HepG2 (cell line): ENCODE data around the gene DPP3. TPM values are rescaled to one million over a fixed set of nuclear protein-coding genes. Genes with fewer than 3 reads are reported as not detected.

Experiments used
- ISX ChIP-seq: sonication (generic); formaldehyde crosslinking; conservative IDR thresholded peaks from 2 replicates; pipeline ENCODE4 v1.5.0; 2020; ENCODE audit warnings: missing genetic modification reagents
- KAT7 ChIP-seq: IDR thresholded peaks from 2 replicates; pipeline ENCODE4 v1.6.1; 2018; ENCODE audit warnings: borderline replicate concordance, missing compliant biosample characterization
- MATR3 ChIP-seq: sonication (generic); formaldehyde crosslinking; IDR thresholded peaks from 2 replicates; pipeline ENCODE4 v1.4.0; 2020; ENCODE audit warnings: missing genetic modification reagents
- NFIC ChIP-seq: IDR thresholded peaks from 2 replicates; pipeline ENCODE4 v1.6.1; 2012; ENCODE audit warnings: mild to moderate bottlenecking, low read length, inconsistent platforms
- RCOR2 ChIP-seq: IDR thresholded peaks from 2 replicates; pipeline ENCODE4 v1.6.1; 2016; ENCODE audit warnings: missing biosample characterization, missing genetic modification reagents
- SP140L ChIP-seq: sonication (generic); formaldehyde crosslinking; IDR thresholded peaks from 2 replicates; pipeline ENCODE4 v1.4.0; 2020; ENCODE audit warnings: missing genetic modification reagents, borderline replicate concordance
- TEAD2 ChIP-seq: sonication (generic); formaldehyde crosslinking; IDR thresholded peaks from 2 replicates; pipeline ENCODE4 v1.9.0; 2021; ENCODE audit warnings: missing genetic modification reagents
- TOPORS ChIP-seq: sonication (generic); formaldehyde crosslinking; IDR thresholded peaks from 2 replicates; pipeline ENCODE4 v1.8.0; 2023; ENCODE audit warnings: mild to moderate bottlenecking, missing genetic modification reagents
- TRAFD1 ChIP-seq: sonication (generic); formaldehyde crosslinking; IDR thresholded peaks from 2 replicates; pipeline ENCODE4 v1.5.1; 2020; ENCODE audit warnings: missing genetic modification reagents, mild to moderate bottlenecking, borderline replicate concordance
- U2AF2 ChIP-seq: fragments of 200-400 bp; formaldehyde crosslinking; IDR thresholded peaks from 2 replicates; pipeline ENCODE4 v1.6.1; 2017; ENCODE audit warnings: low read depth, mild to moderate bottlenecking, low read length
- ZBTB1 ChIP-seq: sonication (generic); formaldehyde crosslinking; IDR thresholded peaks from 2 replicates; pipeline ENCODE4 v1.4.0; 2020; ENCODE audit warnings: missing genetic modification reagents, borderline replicate concordance
- ZBTB34 ChIP-seq: sonication (generic); formaldehyde crosslinking; IDR thresholded peaks from 2 replicates; pipeline ENCODE4 v1.8.0; 2022; ENCODE audit warnings: mild to moderate bottlenecking, missing genetic modification reagents
- ZFP36L2 ChIP-seq: sonication (generic); formaldehyde crosslinking; IDR thresholded peaks from 2 replicates; pipeline ENCODE4 v1.4.0; 2020; ENCODE audit warnings: missing genetic modification reagents
- ZKSCAN8 ChIP-seq: IDR thresholded peaks from 2 replicates; pipeline ENCODE4 v1.6.1; 2016; ENCODE audit warnings: borderline replicate concordance, missing genetic modification reagents, missing compliant biosample characterization
- ZNF292 ChIP-seq: sonication (generic); formaldehyde crosslinking; IDR thresholded peaks from 2 replicates; pipeline ENCODE4 v1.8.1; 2022; ENCODE audit warnings: mild to moderate bottlenecking, low read depth, missing genetic modification reagents, borderline replicate concordance
- ZNF629 ChIP-seq: sonication (generic); formaldehyde crosslinking; conservative IDR thresholded peaks from 2 replicates; pipeline ENCODE4 v1.5.0; 2020; ENCODE audit warnings: missing genetic modification reagents
- ZNF740 ChIP-seq: sonication (generic); formaldehyde crosslinking; IDR thresholded peaks from 2 replicates; pipeline ENCODE4 v1.4.0; 2020; ENCODE audit warnings: missing genetic modification reagents
- polyA plus RNA-seq, 8 experiments: library from polyadenylated mRNA; depleted of rRNA in 3 of 8; stranded (reverse) in 7 of 8; unstranded in 1 of 8; fragments of >200 nt; fragmentation: Illumina TruSeq in 4 of 8; extraction: Trizol in 4 of 8; gene quantifications; 2 replicates each; pipeline versions ENCODE4 v1.2.1 to v1.2.3, GENCODE V29; 2011 to 2016; ENCODE audit warnings: low read depth in 4 of 8, missing spikeins in 1 of 8, mixed read lengths in 1 of 8; ENCODE audit not compliant: insufficient read depth in 1 of 8
- total RNA-seq, 5 experiments: library from RNA; depleted of rRNA; stranded (reverse); fragments of >200 nt; fragmentation: Illumina TruSeq; extraction: Trizol; gene quantifications; 2 replicates each; pipeline ENCODE4 v1.2.3, GENCODE V29; 2016; ENCODE audit warnings: low read depth in 1 of 5
- TF ChIP-seq, protein P1 (sequence below): sonication (generic); formaldehyde crosslinking; IDR thresholded peaks from 2 replicates; pipeline ENCODE4 v1.4.0; 2020; ENCODE audit warnings: missing genetic modification reagents, mild to moderate bottlenecking, borderline replicate concordance
- TF ChIP-seq, protein P2 (sequence below): sonication (generic); formaldehyde crosslinking; IDR thresholded peaks from 2 replicates; pipeline ENCODE4 v1.5.0; 2020; ENCODE audit warnings: mild to moderate bottlenecking, missing genetic modification reagents
- TF ChIP-seq, protein P3 (sequence below): sonication (generic); formaldehyde crosslinking; IDR thresholded peaks from 2 replicates; pipeline ENCODE4 v1.8.0; 2022; ENCODE audit warnings: missing genetic modification reagents, mild to moderate bottlenecking, moderate library complexity, borderline replicate concordance

DPP3 gene
- total and polyA plus RNA-seq, 2 of the 13 experiments (the other 11 are each of a cell fraction or from before 2014, with no cell fraction given): 38.4 to 59.8 TPM

DNA sequence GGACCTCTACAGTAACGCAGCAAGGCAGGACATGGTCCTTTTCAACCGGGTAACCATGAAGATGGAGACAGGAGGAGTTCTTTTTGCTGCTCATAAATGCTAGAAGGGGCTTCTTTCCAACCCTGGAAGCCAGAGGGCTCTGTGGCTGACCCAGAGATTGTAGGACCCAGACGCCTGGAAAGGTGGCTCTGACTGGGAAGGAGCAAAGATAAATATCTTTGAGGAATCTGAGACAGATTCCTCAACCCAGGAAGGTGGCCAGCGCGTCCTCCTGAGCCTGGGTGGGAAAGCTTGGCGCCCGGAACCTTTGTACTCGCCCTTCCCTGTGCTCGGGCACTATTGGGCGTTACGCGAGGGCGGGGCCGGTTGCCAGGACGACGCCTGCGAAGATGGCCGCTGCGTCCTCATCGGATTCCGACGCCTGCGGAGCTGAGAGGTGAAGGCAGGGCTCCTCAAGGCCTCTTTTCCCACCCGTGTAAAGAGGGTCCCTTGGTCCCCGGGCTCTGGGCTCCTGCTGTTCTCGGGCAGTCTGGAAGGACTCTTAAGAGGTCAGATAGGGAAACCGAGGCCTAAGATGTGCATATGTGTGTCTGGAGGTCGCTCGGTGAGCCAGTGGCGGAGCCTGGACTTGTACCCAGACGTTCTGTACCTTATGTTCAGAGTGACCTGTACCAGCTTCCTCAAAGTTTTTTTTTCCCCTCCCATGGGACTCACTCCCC lies 30.2 kb downstream of the DPP3 start, which contains the start of gene BBS1 (continued):
- TF ChIP-seq U2AF2 (peak; percentile 98), ZBTB34 (CRISPR knock-in tag) (no peak), MATR3 (CRISPR knock-in tag) (no peak), ZKSCAN8 (CRISPR knock-in tag) (no peak), TEAD2 (CRISPR knock-in tag) (no peak), TRAFD1 (CRISPR knock-in tag) (no peak), ZNF292 (CRISPR knock-in tag) (no peak), TOPORS (no peak), ZFP36L2 (no peak), KAT7 (CRISPR knock-in tag) (peak; percentile 73; the same call in 1 of the 2 replicates), ZNF740 (no peak), RCOR2 (CRISPR knock-in tag) (0 out of 2 replicates have a peak, but pooled peaks have one; percentile 41), ZNF629 (CRISPR knock-in tag) (0 out of 2 replicates have a peak, but pooled peaks have one; percentile 29), ZBTB1 (CRISPR knock-in tag) (no peak), NFIC (no peak), ISX (no peak), SP140L (no peak)
- TF ChIP-seq, protein P1, sequence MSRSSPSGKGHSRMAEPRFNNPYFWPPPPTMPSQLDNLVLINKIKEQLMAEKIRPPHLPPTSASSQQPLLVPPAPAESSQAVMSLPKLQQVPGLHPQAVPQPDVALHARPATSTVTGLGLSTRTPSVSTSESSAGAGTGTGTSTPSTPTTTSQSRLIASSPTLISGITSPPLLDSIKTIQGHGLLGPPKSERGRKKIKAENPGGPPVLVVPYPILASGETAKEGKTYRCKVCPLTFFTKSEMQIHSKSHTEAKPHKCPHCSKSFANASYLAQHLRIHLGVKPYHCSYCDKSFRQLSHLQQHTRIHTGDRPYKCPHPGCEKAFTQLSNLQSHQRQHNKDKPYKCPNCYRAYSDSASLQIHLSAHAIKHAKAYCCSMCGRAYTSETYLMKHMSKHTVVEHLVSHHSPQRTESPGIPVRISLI (CRISPR knock-in tag): no peak
- TF ChIP-seq, protein P2, sequence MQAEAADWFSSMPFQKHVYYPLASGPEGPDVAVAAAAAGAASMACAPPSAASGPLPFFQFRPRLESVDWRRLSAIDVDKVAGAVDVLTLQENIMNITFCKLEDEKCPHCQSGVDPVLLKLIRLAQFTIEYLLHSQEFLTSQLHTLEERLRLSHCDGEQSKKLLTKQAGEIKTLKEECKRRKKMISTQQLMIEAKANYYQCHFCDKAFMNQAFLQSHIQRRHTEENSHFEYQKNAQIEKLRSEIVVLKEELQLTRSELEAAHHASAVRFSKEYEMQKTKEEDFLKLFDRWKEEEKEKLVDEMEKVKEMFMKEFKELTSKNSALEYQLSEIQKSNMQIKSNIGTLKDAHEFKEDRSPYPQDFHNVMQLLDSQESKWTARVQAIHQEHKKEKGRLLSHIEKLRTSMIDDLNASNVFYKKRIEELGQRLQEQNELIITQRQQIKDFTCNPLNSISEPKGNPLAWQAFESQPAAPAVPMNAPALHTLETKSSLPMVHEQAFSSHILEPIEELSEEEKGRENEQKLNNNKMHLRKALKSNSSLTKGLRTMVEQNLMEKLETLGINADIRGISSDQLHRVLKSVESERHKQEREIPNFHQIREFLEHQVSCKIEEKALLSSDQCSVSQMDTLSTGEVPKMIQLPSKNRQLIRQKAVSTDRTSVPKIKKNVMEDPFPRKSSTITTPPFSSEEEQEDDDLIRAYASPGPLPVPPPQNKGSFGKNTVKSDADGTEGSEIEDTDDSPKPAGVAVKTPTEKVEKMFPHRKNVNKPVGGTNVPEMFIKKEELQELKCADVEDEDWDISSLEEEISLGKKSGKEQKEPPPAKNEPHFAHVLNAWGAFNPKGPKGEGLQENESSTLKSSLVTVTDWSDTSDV (CRISPR knock-in tag): no peak
- TF ChIP-seq, protein P3, sequence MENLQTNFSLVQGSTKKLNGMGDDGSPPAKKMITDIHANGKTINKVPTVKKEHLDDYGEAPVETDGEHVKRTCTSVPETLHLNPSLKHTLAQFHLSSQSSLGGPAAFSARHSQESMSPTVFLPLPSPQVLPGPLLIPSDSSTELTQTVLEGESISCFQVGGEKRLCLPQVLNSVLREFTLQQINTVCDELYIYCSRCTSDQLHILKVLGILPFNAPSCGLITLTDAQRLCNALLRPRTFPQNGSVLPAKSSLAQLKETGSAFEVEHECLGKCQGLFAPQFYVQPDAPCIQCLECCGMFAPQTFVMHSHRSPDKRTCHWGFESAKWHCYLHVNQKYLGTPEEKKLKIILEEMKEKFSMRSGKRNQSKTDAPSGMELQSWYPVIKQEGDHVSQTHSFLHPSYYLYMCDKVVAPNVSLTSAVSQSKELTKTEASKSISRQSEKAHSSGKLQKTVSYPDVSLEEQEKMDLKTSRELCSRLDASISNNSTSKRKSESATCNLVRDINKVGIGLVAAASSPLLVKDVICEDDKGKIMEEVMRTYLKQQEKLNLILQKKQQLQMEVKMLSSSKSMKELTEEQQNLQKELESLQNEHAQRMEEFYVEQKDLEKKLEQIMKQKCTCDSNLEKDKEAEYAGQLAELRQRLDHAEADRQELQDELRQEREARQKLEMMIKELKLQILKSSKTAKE (CRISPR knock-in tag): no peak
